HCT116 (cell line): ENCODE measurements around the gene SETD1A. TPM values are rescaled to one million over a fixed set of nuclear protein-coding genes. Genes with fewer than 3 reads are reported as not detected.

Experiments used
- ATAC-seq: fragments of 200-7000 bp; cut with Tn5 transposase; 2 replicates; pipeline ENCODE4 v1.9.1; 2020; ENCODE audit warnings: mild to moderate bottlenecking, moderate library complexity
- BruUV-seq: library from RNA; stranded (reverse); fragments of 400-500 nt; replicated peaks from 2 replicates; lab custom pipeline; 2021; lab: Mats Ljungman, UMichigan
- CTCF ChIA-PET: fragments of 300-600 bp; sonication (Branson Sonifier 250); formaldehyde crosslinking; loops from one replicate; lab custom pipeline; 2021; ENCODE audit warnings: antibody characterized with exemption; lab: Charles Lee
- POLR2A ChIA-PET: fragments of 300-600, 350-600 bp; sonication (Branson Sonifier 250); formaldehyde crosslinking; loops from one replicate; lab custom pipeline; 2021; ENCODE audit warnings: antibody characterized with exemption; lab: Charles Lee
- RAD21 ChIA-PET, 2 experiments: fragments of 300-600 bp; sonication (Branson Sonifier 250); formaldehyde crosslinking; loops; one replicate each; lab custom pipeline; 2023; ENCODE audit warnings: low total read pairs in 2 of 2; ENCODE audit not compliant: uncharacterized antibody in 2 of 2, unreplicated experiment in 2 of 2, low non-redundant PET in 1 of 2; lab: Charles Lee
- DNase-seq: peaks from one replicate; pipeline ENCODE4 v3.0.0-alpha.2; 2010; ENCODE audit warnings: low read depth, low spot score
- H2AFZ ChIP-seq: fragments of 200-600 bp; shearing (Covaris generic), sonication (generic); 2 replicates; pipeline ENCODE4 v1.6.1; 2017; ENCODE audit warnings: low read depth, mixed run types, mixed read lengths, antibody characterized with exemption, low read length; ENCODE audit not compliant: poor library complexity, severe bottlenecking
- H3K27ac ChIP-seq: 2 replicates; pipeline ENCODE4 v1.5.1; 2012; ENCODE audit warnings: low read depth, low read length
- H3K27me3 ChIP-seq: fragments of 200-600 bp; sonication (generic); 2 replicates; pipeline ENCODE4 v1.6.1; 2016; ENCODE audit warnings: mixed run types, low read length, mixed read lengths; ENCODE audit not compliant: insufficient read depth
- H3K36me3 ChIP-seq, 2 experiments: fragments of 200-500 bp in 1 of 2; fragments of 200-600 bp in 1 of 2; sonication (Bioruptor generic) in 1 of 2; sonication (generic) in 1 of 2; 2 replicates each; pipeline versions ENCODE4 v1.5.1 to v1.6.1; 2014 to 2016; ENCODE audit warnings: low read length in 2 of 2, inconsistent platforms in 1 of 2, mixed read lengths in 1 of 2, mixed run types in 1 of 2; ENCODE audit not compliant: insufficient read depth in 2 of 2, control insufficient read depth in 1 of 2
- H3K4me1 ChIP-seq, 2 experiments: fragments of 200-600 bp in 1 of 2; sonication (generic) in 1 of 2; 2 replicates each; pipeline versions ENCODE4 v1.5.1 to v1.6.1; 2012 to 2017; ENCODE audit warnings: low read length in 2 of 2, inconsistent platforms in 1 of 2, mild to moderate bottlenecking in 1 of 2, mixed read lengths in 1 of 2, mixed run types in 1 of 2, moderate library complexity in 1 of 2; ENCODE audit not compliant: insufficient read depth in 2 of 2, control insufficient read depth in 1 of 2
- H3K4me2 ChIP-seq: fragments of 200-600 bp; sonication (generic); 2 replicates; pipeline ENCODE4 v1.6.1; 2017; ENCODE audit warnings: mixed run types, low read length, mixed read lengths
- H3K4me3 ChIP-seq, 2 experiments: fragments of 200-600 bp in 1 of 2; sonication (generic) in 1 of 2; replicated peaks in 1 of 2; 2 replicates each; pipeline ENCODE4 v1.5.1; 2011 to 2016; ENCODE audit warnings: low read length in 2 of 2, control low read depth in 1 of 2, low read depth in 1 of 2, mild to moderate bottlenecking in 1 of 2, mixed read lengths in 1 of 2, mixed run types in 1 of 2
- H3K79me2 ChIP-seq: fragments of 200-600 bp; sonication (generic); 2 replicates; pipeline ENCODE4 v1.6.1; 2017; ENCODE audit warnings: mild to moderate bottlenecking, mixed run types, low read length, moderate library complexity, mixed read lengths; ENCODE audit not compliant: insufficient read depth
- H3K9ac ChIP-seq: fragments of 200-600 bp; sonication (generic); 2 replicates; pipeline ENCODE4 v1.6.1; 2016; ENCODE audit warnings: low read length, mixed read lengths
- H3K9me2 ChIP-seq: fragments of 200-600 bp; sonication (generic), shearing (Covaris generic); 2 replicates; pipeline ENCODE4 v1.6.1; 2017; ENCODE audit warnings: mixed run types, mild to moderate bottlenecking, moderate library complexity; ENCODE audit not compliant: insufficient read depth
- H3K9me3 ChIP-seq, 2 experiments: fragments of 200-500 bp in 1 of 2; fragments of 200-600 bp in 1 of 2; sonication (Bioruptor generic) in 1 of 2; sonication (generic) in 1 of 2; 2 replicates each; pipeline ENCODE4 v1.6.1; 2014 to 2017; ENCODE audit warnings: low read length in 2 of 2, mixed read lengths in 2 of 2, inconsistent platforms in 1 of 2, low read depth in 1 of 2, mild to moderate bottlenecking in 1 of 2, mixed run types in 1 of 2, moderate library complexity in 1 of 2; ENCODE audit not compliant: control insufficient read depth in 1 of 2, insufficient read depth in 1 of 2
- H4K20me1 ChIP-seq: fragments of 200-600 bp; sonication (generic), shearing (Covaris generic); 2 replicates; pipeline ENCODE4 v1.6.1; 2017; ENCODE audit warnings: mixed run types, mild to moderate bottlenecking, moderate library complexity; ENCODE audit not compliant: insufficient read depth
- ELF1 ChIP-seq: IDR thresholded peaks from 2 replicates; pipeline ENCODE4 v1.6.1; 2012; ENCODE audit warnings: low read depth, borderline replicate concordance
- EZH2 ChIP-seq: fragments of 200-600 bp; sonication (generic); IDR thresholded peaks from 2 replicates; pipeline ENCODE4 v1.6.1; 2017; ENCODE audit warnings: antibody characterized with exemption, mixed run types
- FOSL1 ChIP-seq: IDR thresholded peaks from 2 replicates; pipeline ENCODE4 v1.6.1; 2012; ENCODE audit warnings: low read depth
- JUND ChIP-seq: IDR thresholded peaks from 2 replicates; pipeline ENCODE4 v1.6.1; 2012
- SIN3A ChIP-seq: IDR thresholded peaks from 2 replicates; pipeline ENCODE4 v1.6.1; 2012; ENCODE audit warnings: low read depth
- SP1 ChIP-seq: IDR thresholded peaks from 2 replicates; pipeline ENCODE4 v1.6.1; 2012; ENCODE audit warnings: low read depth
- SRF ChIP-seq: IDR thresholded peaks from 2 replicates; pipeline ENCODE4 v1.6.1; 2012; ENCODE audit warnings: low read depth
- YY1 ChIP-seq: IDR thresholded peaks from 2 replicates; pipeline ENCODE4 v1.6.1; 2011; ENCODE audit warnings: low read length, low read depth, moderate library complexity, mild to moderate bottlenecking; ENCODE audit not compliant: insufficient replicate concordance; ENCODE audit errors: extremely low read depth
- ZFX ChIP-seq: fragments of 450-650 bp; IDR thresholded peaks from 2 replicates; pipeline ENCODE4 v1.6.1; 2017
- intact Hi-C: fragments of 100-400 bp; cut with micrococcal nuclease; formaldehyde crosslinking; loops from 2 replicates; pipeline ENCODE4 v1.10.0; 2022
- total RNA-seq: library from RNA; stranded (reverse); gene quantifications from one replicate; pipeline ENCODE4 v1.2.1, GENCODE V29; 2021; ENCODE audit not compliant: unreplicated experiment
- TF ChIP-seq, protein P1 (sequence below): IDR thresholded peaks from 2 replicates; pipeline ENCODE4 v1.6.1; 2012
- TF ChIP-seq, protein P2 (sequence below): IDR thresholded peaks from 2 replicates; pipeline ENCODE4 v1.6.1; 2012; ENCODE audit warnings: low read depth
- TF ChIP-seq, protein P3 (sequence below): IDR thresholded peaks from 2 replicates; pipeline ENCODE4 v1.6.1; 2011; ENCODE audit warnings: mild to moderate bottlenecking, low read length, moderate library complexity; ENCODE audit not compliant: insufficient replicate concordance; ENCODE audit errors: extremely low read depth

SETD1A gene
- total RNA-seq, 1 experiment from 2014 or later, result 26.9 TPM

DNA sequence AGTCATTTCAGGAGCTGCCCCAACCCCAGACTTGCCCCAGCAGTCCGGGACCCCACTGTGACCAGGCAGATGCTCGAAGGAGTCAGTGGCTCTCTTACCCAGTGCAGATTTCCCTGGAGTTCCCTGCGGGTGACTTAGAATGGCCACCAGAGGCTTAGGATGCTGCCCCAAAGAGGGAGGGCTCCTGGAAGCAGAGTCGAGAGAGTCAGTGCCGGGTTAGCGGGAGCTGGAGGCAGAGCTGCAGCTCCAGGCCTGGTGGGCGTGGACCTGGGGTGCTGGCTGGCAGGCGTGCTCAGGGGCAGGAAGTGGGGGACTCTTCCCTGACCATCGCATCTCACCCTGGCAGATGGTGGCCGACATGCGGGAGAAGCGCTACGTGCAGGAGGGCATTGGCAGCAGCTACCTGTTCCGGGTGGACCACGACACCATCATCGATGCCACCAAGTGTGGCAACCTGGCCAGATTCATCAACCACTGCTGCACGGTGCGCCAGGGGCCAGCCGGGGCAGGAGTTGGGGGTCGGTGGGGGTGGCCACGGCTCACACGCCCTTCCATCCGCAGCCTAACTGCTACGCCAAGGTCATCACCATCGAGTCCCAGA lies 25.8 kb downstream of the SETD1A start:
- no TSS peak for BruUV-seq
- Histone ChIP-seq H4K20me1 (no peaks in the 10 kb centered on the region), H3K79me2 (no peaks in the 10 kb centered on the region; the same call in 1 of the 2 replicates), H3K9me2 (no peaks in the 10 kb centered on the region), H3K9me3 (no peaks in the 10 kb centered on the region), H3K9ac (no peak overlapping the region), H3K4me3 (no peak overlapping the region), H3K27ac (no peak overlapping the region), H3K36me3 (peaks cover 0 to 9% of the 10 kb centered on the region in 2 experiments; a peak in 3 of 4 replicates), H3K4me2 (no peak overlapping the region), H3K4me1 (peaks cover 0 to 14% of the 10 kb centered on the region in 2 experiments; a peak in 3 of 4 replicates), H2AFZ (no peak overlapping the region), H3K27me3 (no peaks in the 10 kb centered on the region)
- intact Hi-C loops, result loop anchor here (10.0 kb wide), 1 partner anchor 711 kb away; no protein-coding TSS in a partner anchor
- no peak for TF ChIP-seq SRF
- TF ChIP-seq FOSL1, result no peak
- TF ChIP-seq YY1, result no peak
- TF ChIP-seq SIN3A, result no peak
- TF ChIP-seq JUND, result no peak
- TF ChIP-seq SP1, result no peak
- TF ChIP-seq, protein P1, sequence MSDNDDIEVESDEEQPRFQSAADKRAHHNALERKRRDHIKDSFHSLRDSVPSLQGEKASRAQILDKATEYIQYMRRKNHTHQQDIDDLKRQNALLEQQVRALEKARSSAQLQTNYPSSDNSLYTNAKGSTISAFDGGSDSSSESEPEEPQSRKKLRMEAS, result no peak
- no peak for TF ChIP-seq ZFX
- no peak for TF ChIP-seq ELF1
- TF ChIP-seq, protein P2, sequence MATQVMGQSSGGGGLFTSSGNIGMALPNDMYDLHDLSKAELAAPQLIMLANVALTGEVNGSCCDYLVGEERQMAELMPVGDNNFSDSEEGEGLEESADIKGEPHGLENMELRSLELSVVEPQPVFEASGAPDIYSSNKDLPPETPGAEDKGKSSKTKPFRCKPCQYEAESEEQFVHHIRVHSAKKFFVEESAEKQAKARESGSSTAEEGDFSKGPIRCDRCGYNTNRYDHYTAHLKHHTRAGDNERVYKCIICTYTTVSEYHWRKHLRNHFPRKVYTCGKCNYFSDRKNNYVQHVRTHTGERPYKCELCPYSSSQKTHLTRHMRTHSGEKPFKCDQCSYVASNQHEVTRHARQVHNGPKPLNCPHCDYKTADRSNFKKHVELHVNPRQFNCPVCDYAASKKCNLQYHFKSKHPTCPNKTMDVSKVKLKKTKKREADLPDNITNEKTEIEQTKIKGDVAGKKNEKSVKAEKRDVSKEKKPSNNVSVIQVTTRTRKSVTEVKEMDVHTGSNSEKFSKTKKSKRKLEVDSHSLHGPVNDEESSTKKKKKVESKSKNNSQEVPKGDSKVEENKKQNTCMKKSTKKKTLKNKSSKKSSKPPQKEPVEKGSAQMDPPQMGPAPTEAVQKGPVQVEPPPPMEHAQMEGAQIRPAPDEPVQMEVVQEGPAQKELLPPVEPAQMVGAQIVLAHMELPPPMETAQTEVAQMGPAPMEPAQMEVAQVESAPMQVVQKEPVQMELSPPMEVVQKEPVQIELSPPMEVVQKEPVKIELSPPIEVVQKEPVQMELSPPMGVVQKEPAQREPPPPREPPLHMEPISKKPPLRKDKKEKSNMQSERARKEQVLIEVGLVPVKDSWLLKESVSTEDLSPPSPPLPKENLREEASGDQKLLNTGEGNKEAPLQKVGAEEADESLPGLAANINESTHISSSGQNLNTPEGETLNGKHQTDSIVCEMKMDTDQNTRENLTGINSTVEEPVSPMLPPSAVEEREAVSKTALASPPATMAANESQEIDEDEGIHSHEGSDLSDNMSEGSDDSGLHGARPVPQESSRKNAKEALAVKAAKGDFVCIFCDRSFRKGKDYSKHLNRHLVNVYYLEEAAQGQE, result no peak
- TF ChIP-seq EZH2, result no peak
- TF ChIP-seq, protein P3, sequence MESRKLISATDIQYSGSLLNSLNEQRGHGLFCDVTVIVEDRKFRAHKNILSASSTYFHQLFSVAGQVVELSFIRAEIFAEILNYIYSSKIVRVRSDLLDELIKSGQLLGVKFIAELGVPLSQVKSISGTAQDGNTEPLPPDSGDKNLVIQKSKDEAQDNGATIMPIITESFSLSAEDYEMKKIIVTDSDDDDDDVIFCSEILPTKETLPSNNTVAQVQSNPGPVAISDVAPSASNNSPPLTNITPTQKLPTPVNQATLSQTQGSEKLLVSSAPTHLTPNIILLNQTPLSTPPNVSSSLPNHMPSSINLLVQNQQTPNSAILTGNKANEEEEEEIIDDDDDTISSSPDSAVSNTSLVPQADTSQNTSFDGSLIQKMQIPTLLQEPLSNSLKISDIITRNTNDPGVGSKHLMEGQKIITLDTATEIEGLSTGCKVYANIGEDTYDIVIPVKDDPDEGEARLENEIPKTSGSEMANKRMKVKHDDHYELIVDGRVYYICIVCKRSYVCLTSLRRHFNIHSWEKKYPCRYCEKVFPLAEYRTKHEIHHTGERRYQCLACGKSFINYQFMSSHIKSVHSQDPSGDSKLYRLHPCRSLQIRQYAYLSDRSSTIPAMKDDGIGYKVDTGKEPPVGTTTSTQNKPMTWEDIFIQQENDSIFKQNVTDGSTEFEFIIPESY, result no peak
- ChIA-PET RAD21 (no interaction called here), CTCF (interaction anchor here (1.6 to 4.0 kb wide), 2 partner anchors 350 to 459 kb away, joined by 5 to 12 read pairs; partner anchors contain the start of gene ZNF843), POLR2A (no interaction called here)
- DNase-seq (no peak), ATAC-seq (no peak)
